Panc1 (cell line): ENCODE results near the gene CLDN1.

ENCODE experiments used
- POLR2AphosphoS5 ChIP-seq: IDR thresholded peaks from 2 replicates; pipeline ENCODE4 v1.6.1; 2012; ENCODE audit warnings: mild to moderate bottlenecking, low read depth, low read length, moderate library complexity
- TF ChIP-seq, protein P1 (sequence below), 2 experiments: IDR thresholded peaks; 2 replicates each; pipeline ENCODE4 v1.6.1; 2011 to 2012; ENCODE audit warnings: low read depth in 2 of 2, control low read depth in 1 of 2, low read length in 1 of 2, mild to moderate bottlenecking in 1 of 2, moderate library complexity in 1 of 2; ENCODE audit not compliant: insufficient read depth in 1 of 2
- TF ChIP-seq, protein P2 (sequence below): fragments of 450-650 bp; IDR thresholded peaks from 2 replicates; pipeline ENCODE4 v1.5.1; 2017; ENCODE audit warnings: mild to moderate bottlenecking

DNA sequence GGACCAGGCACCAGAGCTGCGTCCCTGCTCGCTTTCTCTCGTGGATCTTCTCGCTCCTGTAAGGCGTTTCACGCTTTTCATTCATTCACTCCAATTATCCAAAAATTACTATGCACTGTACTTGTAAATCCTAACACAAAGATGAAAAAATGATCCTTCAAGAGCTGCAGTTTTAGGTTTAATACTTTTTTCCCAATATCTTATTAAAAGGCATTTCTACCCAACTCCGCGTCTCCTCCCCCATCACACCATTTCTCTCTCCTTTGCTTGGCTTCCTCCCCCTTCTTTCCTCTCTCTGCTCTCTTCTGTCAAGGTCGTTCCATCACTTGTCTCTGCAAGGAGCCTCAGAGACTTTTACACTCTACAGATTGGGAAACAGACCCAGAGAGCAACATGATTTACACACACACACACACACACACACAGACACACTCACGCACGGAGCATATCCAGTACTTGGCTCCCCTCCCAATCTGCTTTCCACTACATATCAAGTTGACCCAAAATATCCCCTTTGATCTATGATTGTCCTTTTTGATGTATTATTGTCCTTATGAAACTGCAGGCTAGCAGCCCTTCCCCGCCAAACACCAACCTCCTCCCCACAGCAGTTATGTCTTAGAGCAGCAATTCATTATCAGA is 479 bp upstream of the CLDN1 start:
- TF ChIP-seq, protein P1, sequence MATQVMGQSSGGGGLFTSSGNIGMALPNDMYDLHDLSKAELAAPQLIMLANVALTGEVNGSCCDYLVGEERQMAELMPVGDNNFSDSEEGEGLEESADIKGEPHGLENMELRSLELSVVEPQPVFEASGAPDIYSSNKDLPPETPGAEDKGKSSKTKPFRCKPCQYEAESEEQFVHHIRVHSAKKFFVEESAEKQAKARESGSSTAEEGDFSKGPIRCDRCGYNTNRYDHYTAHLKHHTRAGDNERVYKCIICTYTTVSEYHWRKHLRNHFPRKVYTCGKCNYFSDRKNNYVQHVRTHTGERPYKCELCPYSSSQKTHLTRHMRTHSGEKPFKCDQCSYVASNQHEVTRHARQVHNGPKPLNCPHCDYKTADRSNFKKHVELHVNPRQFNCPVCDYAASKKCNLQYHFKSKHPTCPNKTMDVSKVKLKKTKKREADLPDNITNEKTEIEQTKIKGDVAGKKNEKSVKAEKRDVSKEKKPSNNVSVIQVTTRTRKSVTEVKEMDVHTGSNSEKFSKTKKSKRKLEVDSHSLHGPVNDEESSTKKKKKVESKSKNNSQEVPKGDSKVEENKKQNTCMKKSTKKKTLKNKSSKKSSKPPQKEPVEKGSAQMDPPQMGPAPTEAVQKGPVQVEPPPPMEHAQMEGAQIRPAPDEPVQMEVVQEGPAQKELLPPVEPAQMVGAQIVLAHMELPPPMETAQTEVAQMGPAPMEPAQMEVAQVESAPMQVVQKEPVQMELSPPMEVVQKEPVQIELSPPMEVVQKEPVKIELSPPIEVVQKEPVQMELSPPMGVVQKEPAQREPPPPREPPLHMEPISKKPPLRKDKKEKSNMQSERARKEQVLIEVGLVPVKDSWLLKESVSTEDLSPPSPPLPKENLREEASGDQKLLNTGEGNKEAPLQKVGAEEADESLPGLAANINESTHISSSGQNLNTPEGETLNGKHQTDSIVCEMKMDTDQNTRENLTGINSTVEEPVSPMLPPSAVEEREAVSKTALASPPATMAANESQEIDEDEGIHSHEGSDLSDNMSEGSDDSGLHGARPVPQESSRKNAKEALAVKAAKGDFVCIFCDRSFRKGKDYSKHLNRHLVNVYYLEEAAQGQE (IDR thresholded peaks at IDR 0.05; ENCODE audit: insufficient read depth in 1 of 2, low read depth in 2 of 2, low read length in 1 of 2): no peak
- TF ChIP-seq, protein P2, sequence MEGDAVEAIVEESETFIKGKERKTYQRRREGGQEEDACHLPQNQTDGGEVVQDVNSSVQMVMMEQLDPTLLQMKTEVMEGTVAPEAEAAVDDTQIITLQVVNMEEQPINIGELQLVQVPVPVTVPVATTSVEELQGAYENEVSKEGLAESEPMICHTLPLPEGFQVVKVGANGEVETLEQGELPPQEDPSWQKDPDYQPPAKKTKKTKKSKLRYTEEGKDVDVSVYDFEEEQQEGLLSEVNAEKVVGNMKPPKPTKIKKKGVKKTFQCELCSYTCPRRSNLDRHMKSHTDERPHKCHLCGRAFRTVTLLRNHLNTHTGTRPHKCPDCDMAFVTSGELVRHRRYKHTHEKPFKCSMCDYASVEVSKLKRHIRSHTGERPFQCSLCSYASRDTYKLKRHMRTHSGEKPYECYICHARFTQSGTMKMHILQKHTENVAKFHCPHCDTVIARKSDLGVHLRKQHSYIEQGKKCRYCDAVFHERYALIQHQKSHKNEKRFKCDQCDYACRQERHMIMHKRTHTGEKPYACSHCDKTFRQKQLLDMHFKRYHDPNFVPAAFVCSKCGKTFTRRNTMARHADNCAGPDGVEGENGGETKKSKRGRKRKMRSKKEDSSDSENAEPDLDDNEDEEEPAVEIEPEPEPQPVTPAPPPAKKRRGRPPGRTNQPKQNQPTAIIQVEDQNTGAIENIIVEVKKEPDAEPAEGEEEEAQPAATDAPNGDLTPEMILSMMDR: no peak; the same call in 1 of the 2 replicates
- no peak for TF ChIP-seq POLR2AphosphoS5
